Fibroblast of skin of left quadriceps (primary cell): Measurements from ENCODE around the gene KCNN3.

Experiments
- DNase-seq, 2 experiments: peaks; one replicate each; pipeline ENCODE4 v3.0.0-alpha.2; 2013; ENCODE audit warnings: low read depth in 2 of 2

Gene KCNN3

DNA sequence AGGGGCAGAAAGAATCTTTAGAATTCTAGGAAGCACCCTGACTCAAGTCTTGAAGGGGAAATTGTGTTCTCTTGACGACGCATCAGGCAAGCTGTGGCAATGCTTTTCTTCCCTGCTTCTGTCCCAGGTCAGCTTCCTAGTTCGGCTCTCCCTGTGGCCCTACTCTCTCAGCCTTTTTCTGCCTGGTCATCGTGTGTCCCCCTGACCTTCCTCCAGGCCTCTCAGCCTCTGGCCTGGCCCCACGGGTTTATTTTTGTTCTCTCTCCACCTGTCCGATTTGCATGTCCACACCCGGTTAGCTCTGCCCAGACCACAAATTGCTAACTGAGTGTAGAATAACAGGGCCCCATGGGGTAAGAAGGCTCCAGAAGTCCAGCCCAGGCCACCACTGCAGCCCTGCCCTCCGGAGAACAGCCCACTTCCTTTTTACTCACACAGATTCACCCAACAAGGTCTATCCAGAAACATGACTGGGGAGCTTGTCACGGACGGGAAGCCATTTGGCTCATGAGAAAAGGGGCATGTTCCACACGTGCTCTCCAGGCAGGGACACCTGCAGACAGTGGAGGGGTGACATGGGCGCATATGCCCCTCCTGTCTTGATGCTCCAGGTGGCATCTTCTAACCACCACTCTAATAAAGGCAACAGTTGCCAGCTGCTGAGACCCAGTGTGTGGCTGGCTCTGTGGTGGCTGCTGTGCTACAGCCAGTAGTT is 9.8 kb downstream of the KCNN3 start:
- no peak for DNase-seq

DNA sequence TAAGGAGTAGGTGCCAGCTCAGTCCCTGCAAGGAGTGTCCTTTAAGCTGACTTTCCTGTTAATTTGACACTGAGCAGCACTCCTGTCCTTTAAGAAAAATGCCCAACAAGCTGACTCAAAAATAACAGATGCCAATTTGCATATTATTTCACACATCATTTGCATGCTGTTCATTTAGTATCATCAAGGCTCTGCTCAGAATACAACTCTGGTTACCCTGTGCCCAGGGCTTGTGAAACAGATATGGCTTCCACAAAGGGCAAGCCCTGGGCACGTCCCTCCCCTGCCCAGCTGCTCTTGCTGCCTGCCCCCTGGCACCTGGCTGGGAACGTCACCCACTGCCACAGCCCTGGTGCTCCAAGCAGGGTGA is 10.3 kb downstream of the KCNN3 start:
- no peak for DNase-seq

DNA sequence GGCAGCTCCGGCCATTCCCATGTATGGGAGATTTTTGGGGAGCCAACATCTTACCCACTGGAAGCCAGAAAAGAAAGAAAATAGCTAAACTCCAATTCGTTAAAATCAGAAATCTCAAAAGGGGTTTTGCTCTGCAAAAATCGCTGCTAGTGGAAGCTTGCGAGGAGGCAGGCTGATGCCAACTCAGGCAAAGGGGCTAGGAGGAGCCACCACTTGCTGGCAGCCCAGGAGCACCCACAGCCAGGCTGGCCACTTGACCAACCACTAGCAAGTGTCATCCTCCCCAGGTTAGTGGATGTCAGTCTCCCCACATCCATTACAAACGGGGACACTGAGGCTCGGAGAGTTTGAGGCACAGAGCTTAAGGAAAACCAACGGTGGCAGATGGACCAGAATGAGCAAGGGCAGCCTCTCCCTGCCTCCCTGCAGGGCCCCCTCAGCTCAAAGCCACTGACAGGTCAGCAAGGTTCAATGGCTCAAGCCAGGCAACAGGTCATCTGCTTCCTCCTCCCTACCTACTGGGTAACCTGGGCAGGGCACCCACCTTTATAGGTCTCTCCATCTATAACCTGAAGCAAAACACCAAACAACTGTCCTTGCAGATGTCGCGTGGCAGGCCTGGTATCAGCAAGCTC is 10.8 kb downstream of the KCNN3 start:
- no peak for DNase-seq

- DNase-seq = no peak
Observed at GRCh38 chr1:154857441-154858215, 12.5 kb downstream of the KCNN3 start.

DNA sequence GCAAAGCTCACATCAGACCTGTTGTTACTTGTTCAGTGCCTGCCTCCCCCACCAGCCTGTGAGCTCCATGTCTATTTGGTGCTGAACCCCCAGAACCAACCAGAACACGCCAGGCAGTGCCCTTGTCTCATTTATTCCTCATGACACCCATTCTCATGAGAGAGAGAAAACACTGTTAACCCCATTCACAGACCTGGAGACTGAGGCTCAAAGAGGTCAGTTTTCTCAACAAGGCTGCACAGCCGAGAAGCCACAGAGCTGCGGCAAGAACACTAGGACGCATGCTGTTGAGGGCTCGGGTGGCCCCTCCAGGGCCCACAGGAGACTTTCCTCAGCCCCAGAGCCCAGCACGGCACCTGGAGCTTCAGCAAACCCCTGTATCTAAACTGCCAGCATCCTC is 13.1 kb downstream of the KCNN3 start:
- no peak for DNase-seq

- DNase-seq = no peak
Observed at GRCh38 chr1:154856544-154856943, 13.5 kb downstream of the KCNN3 start.

DNA sequence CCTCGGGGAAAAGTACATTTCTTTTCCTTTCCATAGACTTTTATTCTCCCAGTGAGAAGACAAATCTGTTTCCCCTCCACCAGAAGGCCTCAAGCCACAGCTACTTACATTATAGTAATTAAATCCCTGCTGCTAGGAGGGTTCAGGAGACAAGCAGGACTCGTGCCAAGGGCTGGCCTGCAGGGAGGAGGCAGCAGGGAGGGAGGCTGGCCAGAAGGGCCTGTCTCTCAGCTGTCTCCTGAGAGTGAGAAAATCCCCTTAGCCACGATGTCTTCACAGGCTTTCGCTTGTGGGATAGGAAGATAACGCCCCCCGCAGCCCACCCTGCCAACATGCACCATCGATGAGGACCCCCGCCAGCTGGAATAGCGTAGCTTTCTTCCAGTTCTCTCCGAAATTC is 14.0 kb downstream of the KCNN3 start:
- DNase-seq = no peak

DNA sequence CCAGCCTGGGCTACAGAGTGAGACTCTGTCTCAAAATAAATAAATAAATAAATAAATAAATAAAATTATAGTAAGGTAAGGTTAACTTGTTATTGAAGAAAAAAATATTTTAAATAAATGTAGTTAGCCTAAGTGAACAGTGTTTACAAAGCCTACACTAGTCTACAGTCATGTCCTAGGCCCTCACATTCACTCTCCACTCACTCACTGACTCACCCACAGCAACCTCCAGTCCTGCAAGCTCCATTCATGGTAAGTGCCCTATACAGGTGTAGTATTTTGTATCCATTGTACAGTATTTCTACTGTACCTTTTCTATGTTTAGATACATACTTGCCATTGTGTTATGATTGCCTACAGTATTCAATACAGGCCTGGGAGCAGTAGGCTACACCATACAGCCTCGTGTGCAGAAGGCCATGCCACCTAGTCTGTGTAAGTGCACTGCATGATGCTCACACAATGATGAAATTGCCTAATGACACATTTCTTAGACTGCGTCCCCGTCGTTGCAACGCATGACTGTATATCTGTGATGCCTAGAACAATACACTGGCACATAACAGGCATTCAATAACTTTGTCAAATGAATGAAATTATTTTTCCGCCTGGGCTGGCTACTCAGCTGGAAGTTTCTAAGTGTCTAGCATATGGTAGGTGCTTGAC is 14.8 kb downstream of the KCNN3 start:
- DNase-seq = no peak

DNA sequence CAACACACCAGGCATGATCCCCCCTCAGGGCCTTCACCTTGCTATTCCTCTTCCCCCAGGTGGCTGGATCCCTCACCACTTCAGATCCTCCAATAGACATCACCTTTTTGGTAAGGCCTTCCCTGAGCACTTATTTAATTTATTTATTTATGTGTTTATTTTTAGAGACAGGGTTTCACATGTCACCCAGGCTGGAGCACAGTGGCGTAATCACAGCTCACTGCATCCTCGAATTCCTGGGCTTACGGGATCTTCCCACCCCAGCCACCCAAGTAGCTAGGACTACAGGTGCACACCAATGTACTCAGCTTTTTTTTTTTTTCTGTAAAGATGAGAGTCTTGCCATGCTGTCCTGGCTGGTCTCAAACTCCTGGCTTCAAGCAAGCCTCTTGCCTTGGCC is 17.2 kb downstream of the KCNN3 start:
- no peak for DNase-seq

- no peak for DNase-seq
Observed at GRCh38 chr1:154851392-154852177, 18.5 kb downstream of the KCNN3 start.

GRCh38 chr1:154849645-154850131 is 20.4 kb downstream of the KCNN3 start:
- DNase-seq = no peak

GRCh38 chr1:154848983-154849382 is 21.1 kb downstream of the KCNN3 start:
- DNase-seq = no peak

GRCh38 chr1:154847891-154848290 is 22.2 kb downstream of the KCNN3 start:
- DNase-seq = peak; percentile 10 to 23

GRCh38 chr1:154846565-154847442 is 23.3 kb downstream of the KCNN3 start:
- no peak for DNase-seq

- DNase-seq = no peak
Observed at GRCh38 chr1:154845879-154846278, 24.2 kb downstream of the KCNN3 start.

GRCh38 chr1:154845174-154845573 is 24.9 kb downstream of the KCNN3 start:
- no peak for DNase-seq

GRCh38 chr1:154844297-154844681 is 25.8 kb downstream of the KCNN3 start:
- DNase-seq = no peak

DNA sequence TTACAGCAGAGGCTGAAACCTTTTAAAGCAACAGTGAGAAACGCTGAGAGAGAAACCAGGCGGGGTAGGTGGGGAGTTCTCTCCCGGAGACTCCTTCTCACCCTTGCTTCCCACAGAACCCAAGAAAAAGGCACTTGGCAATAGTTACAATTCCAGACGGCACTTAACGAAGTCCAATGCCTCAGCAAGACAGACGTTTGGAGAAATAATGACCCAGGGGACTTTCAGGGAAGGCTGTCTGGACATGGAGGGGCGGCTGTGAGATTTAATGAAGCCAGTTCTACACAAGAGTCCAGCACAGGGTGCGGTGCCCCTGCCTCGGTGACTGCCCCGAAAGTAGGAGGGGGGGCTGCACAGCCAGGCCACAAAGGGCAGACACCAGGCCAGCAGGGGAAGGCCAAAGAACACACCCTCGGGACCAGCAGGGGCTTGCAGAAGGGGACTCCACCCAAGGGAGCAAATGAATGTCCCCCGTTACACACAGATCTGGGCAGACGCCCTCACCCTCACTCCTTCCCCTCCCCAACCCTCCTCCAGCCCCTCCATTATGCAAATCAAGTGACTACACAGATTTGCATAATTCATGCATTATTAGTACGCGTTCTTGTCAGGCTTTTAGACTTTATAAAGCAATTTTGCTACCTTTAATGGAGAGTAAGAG is 26.3 kb downstream of the KCNN3 start:
- no peak for DNase-seq

DNA sequence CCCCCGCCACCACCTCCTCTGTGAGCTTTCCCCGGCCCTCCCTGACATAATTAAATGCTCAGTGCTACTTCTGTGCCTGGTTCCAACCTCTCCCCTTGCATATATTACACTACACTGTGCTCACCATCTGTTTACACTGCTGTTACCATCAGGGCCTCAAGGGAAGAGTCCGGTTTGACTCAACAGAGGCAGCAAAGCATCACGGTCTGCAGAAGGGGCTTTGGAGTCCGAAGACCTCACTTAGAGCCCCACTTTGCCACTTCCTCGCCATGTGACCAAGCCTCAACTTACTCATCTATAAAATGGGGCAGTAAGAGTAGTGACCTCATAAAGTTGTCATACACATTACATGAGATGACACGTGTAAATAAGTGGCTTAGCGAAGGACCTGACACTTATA is 27.4 kb downstream of the KCNN3 start:
- DNase-seq = no peak

GRCh38 chr1:154841384-154841783 is 28.7 kb downstream of the KCNN3 start:
- no peak for DNase-seq
